Caco-2 (cell line): ENCODE data around the gene PRKAG2. TPM values are rescaled to one million over a fixed set of nuclear protein-coding genes. Genes with fewer than 3 reads are reported as not detected.

Source experiments
- BruUV-seq: library from RNA; stranded (reverse); fragments of 400-500 nt; replicated peaks from 2 replicates; lab custom pipeline; 2021; lab: Mats Ljungman, UMichigan
- CTCF ChIA-PET: fragments of 300-600 bp; sonication (Branson Sonifier 250); formaldehyde crosslinking; loops from one replicate; lab custom pipeline; 2022; ENCODE audit warnings: antibody characterized with exemption; lab: Charles Lee
- POLR2A ChIA-PET: fragments of 300-600 bp; sonication (Branson Sonifier 250); formaldehyde crosslinking; loops from one replicate; lab custom pipeline; 2022; ENCODE audit warnings: antibody characterized with exemption; lab: Charles Lee
- DNase-seq, 2 experiments: peaks; one replicate each; pipeline versions ENCODE4 v3.0.0 to v3.0.0-alpha.2; 2020 to 2022
- H3K27me3 ChIP-seq: replicated peaks from 2 replicates; pipeline ENCODE4 v1.6.0; 2011; ENCODE audit warnings: low read length; ENCODE audit not compliant: control insufficient read depth, insufficient read depth
- H3K36me3 ChIP-seq: 2 replicates; pipeline ENCODE4 v1.5.1; 2011; ENCODE audit warnings: low read length; ENCODE audit not compliant: control insufficient read depth, insufficient read depth
- H3K4me1 ChIP-seq: fragments of 250-450 bp; sonication (Bioruptor Pico); 2 replicates; pipeline ENCODE4 v1.5.1; 2020; ENCODE audit warnings: mild to moderate bottlenecking
- H3K4me3 ChIP-seq: 2 replicates; pipeline ENCODE4 v1.5.1; 2011; ENCODE audit warnings: low read depth, mild to moderate bottlenecking, control low read depth, low read length
- H3K9me3 ChIP-seq: fragments of 250-450 bp; sonication (Bioruptor Pico); 2 replicates; pipeline ENCODE4 v1.5.1; 2020; ENCODE audit warnings: mild to moderate bottlenecking, moderate library complexity
- H3K27ac Mint-ChIP-seq: one replicate; pipeline ENCODE4 v1.8.0; 2022; ENCODE audit warnings: mixed read lengths; ENCODE audit not compliant: unreplicated experiment
- H3K27me3 Mint-ChIP-seq: one replicate; pipeline ENCODE4 v1.8.0; 2022; ENCODE audit warnings: mixed read lengths; ENCODE audit not compliant: insufficient read depth, unreplicated experiment
- H3K36me3 Mint-ChIP-seq: one replicate; pipeline ENCODE4 v1.8.0; 2022; ENCODE audit warnings: mild to moderate bottlenecking, mixed read lengths; ENCODE audit not compliant: insufficient read depth, unreplicated experiment
- H3K4me1 Mint-ChIP-seq: one replicate; pipeline ENCODE4 v1.8.0; 2022; ENCODE audit warnings: low read depth, mixed read lengths; ENCODE audit not compliant: unreplicated experiment
- H3K4me3 Mint-ChIP-seq: one replicate; pipeline ENCODE4 v1.8.0; 2022; ENCODE audit warnings: mild to moderate bottlenecking, moderate library complexity, mixed read lengths; ENCODE audit not compliant: unreplicated experiment
- H3K9me3 Mint-ChIP-seq: one replicate; pipeline ENCODE4 v1.8.0; 2022; ENCODE audit warnings: mixed read lengths; ENCODE audit not compliant: unreplicated experiment
- CTCF ChIP-seq, 2 experiments: fragments of 200-600 bp in 1 of 2; IDR thresholded peaks; 1 replicate in 1 of 2; 2 replicates in 1 of 2; pipeline versions ENCODE4 v1.5.1 to v1.8.0; 2011 to 2022; ENCODE audit warnings: antibody characterized with exemption in 1 of 2, control low read depth in 1 of 2, inconsistent platforms in 1 of 2, low read depth in 1 of 2, low read length in 1 of 2, mild to moderate bottlenecking in 1 of 2, moderate library complexity in 1 of 2; ENCODE audit not compliant: insufficient read depth in 1 of 2, severe bottlenecking in 1 of 2, unreplicated experiment in 1 of 2
- intact Hi-C: fragments of 100-400 bp; cut with micrococcal nuclease; formaldehyde crosslinking; loops from one replicate; pipeline ENCODE4 v1.10.0; 2022; ENCODE audit not compliant: unreplicated experiment
- total RNA-seq: library from RNA; stranded (reverse); gene quantifications from 2 replicates; pipeline ENCODE4 v1.2.3, GENCODE V29; 2022

PRKAG2 gene
- total RNA-seq, 1 experiment from 2014 or later, result 15.9 TPM

GRCh38 chr7:151572136-151572535 is 304.8 kb downstream of the PRKAG2 start:
- Mint-ChIP-seq H3K27ac (no peak overlapping the region), H3K4me3 (no peak overlapping the region), H3K27me3 (no peaks in the 10 kb centered on the region), H3K36me3 (no peaks in the 10 kb centered on the region), H3K9me3 (no peaks in the 10 kb centered on the region), H3K4me1 (no peaks in the 10 kb centered on the region)
- no peaks in the 10 kb centered on the region for H3K27me3 ChIP-seq
- no peak overlapping the region for H3K4me3 ChIP-seq
- DNase-seq, result no peak
- H3K36me3 ChIP-seq, result no peaks in the 10 kb centered on the region
- H3K9me3 ChIP-seq, result no peaks in the 10 kb centered on the region
- intact Hi-C loops, result loop anchor here (5.0 kb wide), 1 partner anchor 135 kb away; no protein-coding TSS in a partner anchor
- POLR2A ChIA-PET, result no interaction called here
- CTCF ChIA-PET, result no interaction called here
- H3K4me1 ChIP-seq, result no peaks in the 10 kb centered on the region
- no TSS peak for BruUV-seq
- no peak for TF ChIP-seq CTCF (IDR thresholded peaks at IDR 0.05; ENCODE audit: insufficient read depth in 1 of 2, low read depth in 1 of 2, low read length in 1 of 2, severe bottlenecking in 1 of 2, unreplicated experiment in 1 of 2)

- TF ChIP-seq CTCF (IDR thresholded peaks at IDR 0.05; ENCODE audit: insufficient read depth in 1 of 2, low read depth in 1 of 2, low read length in 1 of 2, severe bottlenecking in 1 of 2, unreplicated experiment in 1 of 2), result no peak
- Histone ChIP-seq H3K27me3 (no peaks in the 10 kb centered on the region), H3K36me3 (no peaks in the 10 kb centered on the region), H3K9me3 (no peaks in the 10 kb centered on the region), H3K4me1 (no peaks in the 10 kb centered on the region), H3K4me3 (no peak overlapping the region)
- Mint-ChIP-seq H3K36me3 (no peaks in the 10 kb centered on the region), H3K27ac (no peak overlapping the region), H3K9me3 (no peaks in the 10 kb centered on the region), H3K4me1 (no peaks in the 10 kb centered on the region), H3K27me3 (no peaks in the 10 kb centered on the region), H3K4me3 (no peak overlapping the region)
- no TSS peak for BruUV-seq
- no peak for DNase-seq
- ChIA-PET POLR2A (no interaction called here), CTCF (no interaction called here)
- intact Hi-C loops, result loop anchor here (5.0 kb wide), 1 partner anchor 136 kb away; no protein-coding TSS in a partner anchor
These were observed 305.4 kb downstream of the PRKAG2 start for GRCh38 chr7:151571471-151571870.

DNA sequence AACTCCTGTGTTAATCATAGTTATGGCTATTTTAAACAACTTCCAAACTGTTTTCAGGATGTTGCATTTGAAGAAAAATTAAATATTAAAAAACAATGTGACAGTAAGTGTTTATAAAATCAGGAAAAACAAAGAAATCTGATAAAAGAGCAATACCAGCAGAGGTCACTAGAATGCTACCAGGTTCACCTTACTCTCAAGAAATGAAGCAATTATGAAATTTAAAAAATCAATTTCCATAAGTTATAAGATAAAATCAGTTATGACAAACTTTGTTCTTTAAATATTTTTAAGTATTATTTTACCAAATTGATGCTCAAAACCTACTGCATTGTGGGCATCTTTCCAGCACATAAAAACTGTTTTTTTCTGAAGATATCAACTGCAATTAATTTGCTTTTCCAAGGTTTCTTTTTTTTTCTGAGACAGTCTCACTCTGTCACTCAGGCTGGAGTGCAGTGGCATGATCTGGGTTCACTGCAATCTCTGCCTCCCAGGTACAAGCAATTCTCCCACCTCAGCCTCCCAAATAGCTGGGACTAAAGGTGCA is 306.5 kb downstream of the PRKAG2 start:
- Histone ChIP-seq H3K36me3 (no peaks in the 10 kb centered on the region), H3K27me3 (no peaks in the 10 kb centered on the region), H3K9me3 (no peaks in the 10 kb centered on the region), H3K4me3 (no peak overlapping the region), H3K4me1 (no peaks in the 10 kb centered on the region)
- no peaks in the 10 kb centered on the region for H3K27me3 Mint-ChIP-seq
- H3K27ac Mint-ChIP-seq, result no peak overlapping the region
- no TSS peak for BruUV-seq
- H3K4me3 Mint-ChIP-seq, result no peak overlapping the region
- peak; percentile 14 to 26 for TF ChIP-seq CTCF (IDR thresholded peaks at IDR 0.05; ENCODE audit: insufficient read depth in 1 of 2, low read depth in 1 of 2, low read length in 1 of 2, severe bottlenecking in 1 of 2, unreplicated experiment in 1 of 2)
- POLR2A ChIA-PET, result no interaction called here
- no peaks in the 10 kb centered on the region for H3K9me3 Mint-ChIP-seq
- no peaks in the 10 kb centered on the region for H3K4me1 Mint-ChIP-seq
- DNase-seq, result no peak
- CTCF ChIA-PET, result no interaction called here
- intact Hi-C loops, result loop anchor here (1.0 to 5.0 kb wide), 2 partner anchors 137 to 189 kb away; no protein-coding TSS in a partner anchor
- H3K36me3 Mint-ChIP-seq, result no peaks in the 10 kb centered on the region
